ENCODE data around the gene ZNF672. TPM values are rescaled to one million over a fixed set of nuclear protein-coding genes. Genes with fewer than 3 reads are reported as not detected.

ZNF672 gene
- total RNA-seq, 2 donors from 2014 or later = 44.2 to 63.1 TPM

GRCh38 chr1:248849637-248850036 is 11.6 kb downstream of the ZNF672 start:
- Histone ChIP-seq H3K27ac (no peak overlapping the region), H3K9me3 (no peaks in the 10 kb centered on the region), H3K36me3 (peaks cover 9 to 34% of the 10 kb centered on the region in 2 donors), H3K27me3 (replicated peaks; ENCODE audit: insufficient read depth) (no peaks in the 10 kb centered on the region), H3K4me1 (replicated peaks) (no peaks in the 10 kb centered on the region), H3K4me3 (no peak overlapping the region)
- TF ChIP-seq POLR2A (IDR thresholded peaks at IDR 0.05) = no peak
- no peak for TF ChIP-seq POLR2AphosphoS5 (IDR thresholded peaks at IDR 0.05)
- TF ChIP-seq CTCF (IDR thresholded peaks at IDR 0.05) = no peak
- no peak for DNase-seq (ENCODE audit: low spot score)
- WGBS = 82% methylated on average over 3 of the region's 3 CpGs
- intact Hi-C loops (cut with DNase I) = no loop called here

- WGBS = 81% methylated on average over 9 of the region's 9 CpGs
- H3K36me3 ChIP-seq = peaks cover 9 to 34% of the 10 kb centered on the region in 2 donors
- H3K4me1 ChIP-seq (replicated peaks) = no peaks in the 10 kb centered on the region
- no peaks in the 10 kb centered on the region for H3K27me3 ChIP-seq (replicated peaks; ENCODE audit: insufficient read depth)
- H3K27ac ChIP-seq = no peak overlapping the region
- intact Hi-C loops (cut with DNase I) = no loop called here
- DNase-seq (ENCODE audit: low spot score) = no peak
- H3K4me3 ChIP-seq = no peak overlapping the region
- TF ChIP-seq CTCF (IDR thresholded peaks at IDR 0.05) (no peak), POLR2AphosphoS5 (IDR thresholded peaks at IDR 0.05) (no peak), POLR2A (IDR thresholded peaks at IDR 0.05) (no peak)
- H3K9me3 ChIP-seq = no peaks in the 10 kb centered on the region
Observed at GRCh38 chr1:248850124-248850523, 12.1 kb downstream of the ZNF672 start.

DNA sequence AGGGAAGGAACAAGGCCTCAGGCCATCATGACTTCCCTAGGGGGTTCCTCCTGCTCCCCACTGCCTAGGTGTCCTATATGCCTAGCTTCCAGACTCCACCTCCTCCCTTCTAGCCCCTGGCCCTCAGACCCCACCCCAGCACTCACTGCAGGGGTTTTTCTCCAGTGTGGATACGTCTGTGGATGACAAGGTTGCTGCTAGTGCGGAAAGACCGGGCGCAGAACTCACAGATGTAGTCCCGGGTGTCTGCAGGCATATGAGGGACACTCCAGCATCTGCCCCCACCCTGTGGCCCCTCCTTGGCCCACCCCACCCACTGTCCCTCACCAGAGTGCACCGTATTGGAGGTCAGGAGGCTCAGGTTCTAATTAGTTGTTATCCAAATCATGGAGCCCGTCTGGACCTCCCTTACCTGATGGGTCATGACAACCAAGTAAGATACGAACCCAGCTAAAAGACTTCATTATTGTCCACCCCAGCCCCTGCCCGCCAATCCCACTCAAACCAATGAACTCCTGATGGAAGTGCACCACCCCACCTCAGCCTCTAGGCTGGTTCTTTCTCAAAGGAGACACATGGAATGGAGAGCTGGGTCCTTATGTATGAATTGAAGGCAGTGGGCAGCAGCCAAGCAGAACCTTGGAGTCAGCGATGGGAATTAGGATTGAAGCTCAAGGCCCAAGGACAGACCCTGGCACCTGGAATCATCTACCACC is 12.7 kb downstream of the ZNF672 start:
- no peaks in the 10 kb centered on the region for H3K27me3 ChIP-seq (replicated peaks; ENCODE audit: insufficient read depth)
- intact Hi-C loops (cut with DNase I) = no loop called here
- H3K27ac ChIP-seq = no peak overlapping the region
- TF ChIP-seq POLR2AphosphoS5 (IDR thresholded peaks at IDR 0.05) = no peak
- TF ChIP-seq POLR2A (IDR thresholded peaks at IDR 0.05) = no peak
- no peak for TF ChIP-seq CTCF (IDR thresholded peaks at IDR 0.05)
- H3K4me1 ChIP-seq (replicated peaks) = no peaks in the 10 kb centered on the region
- 82% methylated on average over 9 of the region's 10 CpGs for WGBS
- H3K9me3 ChIP-seq = no peaks in the 10 kb centered on the region
- peaks cover 5 to 31% of the 10 kb centered on the region in 2 donors for H3K36me3 ChIP-seq
- no peak for DNase-seq (ENCODE audit: low spot score)
- no peak overlapping the region for H3K4me3 ChIP-seq

DNA sequence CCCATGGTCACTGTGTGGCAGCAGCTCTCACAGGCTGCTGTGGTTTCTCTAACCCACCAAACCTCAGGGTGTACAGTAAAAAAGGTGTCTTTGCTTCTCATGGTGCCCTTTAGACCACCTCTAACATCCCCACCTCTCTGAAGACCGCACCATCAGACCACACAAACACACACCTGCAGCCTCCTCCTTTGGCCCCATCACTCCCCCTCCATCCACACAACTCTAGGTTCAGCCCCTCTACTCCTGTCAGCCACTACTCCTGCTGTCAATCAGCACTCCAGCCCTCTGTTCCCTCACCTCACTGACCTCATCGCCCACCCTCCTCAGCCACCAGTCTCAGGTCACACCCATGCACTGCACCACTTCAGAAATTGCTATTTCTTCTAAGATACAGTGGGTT is 13.4 kb downstream of the ZNF672 start:
- Histone ChIP-seq H3K4me1 (replicated peaks) (no peaks in the 10 kb centered on the region), H3K9me3 (no peaks in the 10 kb centered on the region), H3K27me3 (replicated peaks; ENCODE audit: insufficient read depth) (no peaks in the 10 kb centered on the region), H3K4me3 (no peak overlapping the region), H3K36me3 (peaks cover 0 to 26% of the 10 kb centered on the region in 2 donors), H3K27ac (no peak overlapping the region)
- no peak for DNase-seq (ENCODE audit: low spot score)
- intact Hi-C loops (cut with DNase I) = no loop called here
- WGBS = 94% methylated on average over 2 of the region's 2 CpGs
- TF ChIP-seq CTCF (IDR thresholded peaks at IDR 0.05) (no peak), POLR2A (IDR thresholded peaks at IDR 0.05) (no peak), POLR2AphosphoS5 (IDR thresholded peaks at IDR 0.05) (no peak)

All from prostate gland (tissue), 2 donors.